HG02870 (cell line): ENCODE results near the gene SLFNL1.
A peak's percentile ranks its signal among the peaks of the same experiment; 100 is the strongest.

ENCODE experiments used
- ATAC-seq: cut with Tn5 transposase; IDR thresholded peaks from one replicate; pipeline ENCODE4 v1.9.1; 2021; ENCODE audit warnings: mild to moderate bottlenecking, moderate library complexity; ENCODE audit not compliant: unreplicated experiment

Gene SLFNL1

DNA sequence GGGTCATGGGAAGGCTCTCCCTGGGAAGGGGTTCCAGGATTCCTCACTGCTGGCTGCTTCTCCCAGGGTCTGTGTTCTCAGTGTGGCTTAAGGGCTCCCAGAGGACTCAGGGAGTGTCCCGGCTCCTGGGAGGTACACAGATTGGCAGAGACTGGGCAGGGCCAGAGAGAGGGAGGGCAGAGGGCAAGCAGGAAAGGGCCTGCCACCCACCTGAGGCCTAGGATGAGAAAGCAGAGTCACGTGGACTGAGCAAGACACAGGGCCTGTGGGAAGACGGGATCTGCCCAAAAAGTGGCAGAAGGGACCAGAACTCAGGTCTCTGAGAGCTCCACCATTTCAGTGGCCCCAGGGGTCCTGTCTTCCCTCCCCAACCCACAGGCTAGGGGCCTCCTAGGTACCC, 871 bp downstream of the SLFNL1 start:
- no peak for ATAC-seq

DNA sequence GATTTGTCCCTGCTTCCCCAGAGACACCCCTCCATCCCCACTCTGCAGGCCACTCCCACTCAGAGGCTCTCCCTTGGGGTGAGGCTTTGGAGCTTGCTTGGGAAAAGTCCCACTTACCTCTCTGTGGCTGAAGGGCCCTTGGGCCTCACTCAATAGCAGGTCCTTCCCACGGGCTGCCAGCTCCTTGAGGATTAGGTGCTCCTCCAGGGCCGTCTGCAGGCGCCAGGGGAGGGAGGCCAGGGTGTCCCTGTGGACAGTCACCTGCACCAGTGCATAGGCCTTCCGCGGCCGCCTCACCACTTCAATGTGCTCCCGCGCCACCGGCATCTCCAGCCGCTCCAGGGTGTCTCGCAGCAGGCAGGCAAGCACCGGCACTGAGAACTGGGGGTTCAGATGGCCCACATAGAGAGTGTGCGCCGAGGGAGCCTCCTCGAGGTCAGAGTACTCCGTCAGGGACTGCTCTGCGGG, 1.4 kb downstream of the SLFNL1 start:
- no peak for ATAC-seq

DNA sequence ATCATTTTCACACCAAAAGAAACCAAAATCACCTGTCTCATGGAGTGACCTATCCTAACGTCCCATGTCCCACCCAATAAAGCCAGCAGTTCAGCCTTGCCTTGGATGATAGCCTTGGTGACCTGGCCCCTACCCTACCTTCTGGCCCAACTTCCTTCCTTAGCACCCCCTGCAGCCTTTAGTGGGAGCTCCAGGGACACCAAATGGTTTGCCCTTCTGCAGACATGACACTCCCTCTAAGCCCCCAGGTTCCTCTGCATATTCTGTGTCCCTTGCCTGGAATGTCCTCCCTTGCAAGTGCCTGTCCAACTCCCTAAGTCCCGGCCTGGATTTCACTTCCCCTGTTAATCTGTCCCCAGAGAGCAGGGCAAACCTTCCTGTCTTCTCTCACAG, 2.2 kb downstream of the SLFNL1 start:
- ATAC-seq = no peak

- no peak for ATAC-seq
Observed at GRCh38 chr1:41018018-41018410, 3.5 kb downstream of the SLFNL1 start.

GRCh38 chr1:41017141-41018017, 4.1 kb downstream of the SLFNL1 start:
- ATAC-seq = no peak

DNA sequence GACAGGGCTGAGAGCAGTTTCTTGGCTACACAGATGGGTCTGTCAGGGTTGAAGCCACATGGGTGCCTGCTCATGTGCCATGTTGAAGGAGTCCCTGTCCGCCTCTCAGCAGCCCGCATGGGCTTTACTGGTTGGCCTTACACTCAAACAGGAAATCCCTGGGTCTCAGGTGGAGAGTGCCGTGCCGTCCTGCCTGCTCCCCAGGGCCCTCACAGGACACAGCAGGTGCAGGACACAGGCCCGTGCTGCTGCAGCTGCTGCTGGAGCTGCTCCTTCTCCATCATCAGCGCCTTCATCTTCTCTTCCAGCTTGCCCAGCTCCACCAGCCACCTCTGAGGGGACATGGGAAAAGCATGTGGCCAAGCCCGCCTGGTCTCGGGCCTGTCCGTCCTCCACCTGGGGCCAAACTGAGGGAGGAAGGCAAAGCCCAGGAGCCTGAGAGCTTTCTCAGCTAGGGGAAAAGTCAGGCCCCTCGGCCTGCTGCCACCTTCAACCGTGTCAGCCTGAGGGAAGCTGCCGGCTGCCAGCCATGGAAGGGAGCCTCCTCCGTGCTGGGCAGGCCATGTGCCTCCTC, 5.5 kb downstream of the SLFNL1 start:
- ATAC-seq = no peak

GRCh38 chr1:41015281-41015896, 6.1 kb downstream of the SLFNL1 start:
- no peak for ATAC-seq

DNA sequence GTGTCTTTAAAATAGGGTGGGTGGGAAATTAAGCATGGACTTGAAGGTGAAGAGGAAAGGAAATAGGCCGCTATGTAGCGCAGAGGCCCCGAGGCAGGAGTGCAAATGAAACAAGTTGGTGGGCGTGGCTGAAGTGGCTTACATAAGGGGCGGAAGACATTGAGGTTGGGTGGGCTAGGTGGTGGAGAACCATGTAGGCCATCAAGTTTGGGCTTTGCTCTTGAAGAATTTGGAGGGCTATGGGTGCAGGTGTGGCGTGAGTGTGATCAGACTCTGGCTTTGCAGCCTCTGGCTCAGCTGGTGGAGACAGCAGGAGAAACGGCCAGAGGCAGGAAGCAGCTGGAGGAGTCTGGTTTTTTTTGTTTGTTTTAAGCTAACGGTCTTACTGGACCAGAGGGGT, 6.7 kb downstream of the SLFNL1 start:
- no peak for ATAC-seq

DNA sequence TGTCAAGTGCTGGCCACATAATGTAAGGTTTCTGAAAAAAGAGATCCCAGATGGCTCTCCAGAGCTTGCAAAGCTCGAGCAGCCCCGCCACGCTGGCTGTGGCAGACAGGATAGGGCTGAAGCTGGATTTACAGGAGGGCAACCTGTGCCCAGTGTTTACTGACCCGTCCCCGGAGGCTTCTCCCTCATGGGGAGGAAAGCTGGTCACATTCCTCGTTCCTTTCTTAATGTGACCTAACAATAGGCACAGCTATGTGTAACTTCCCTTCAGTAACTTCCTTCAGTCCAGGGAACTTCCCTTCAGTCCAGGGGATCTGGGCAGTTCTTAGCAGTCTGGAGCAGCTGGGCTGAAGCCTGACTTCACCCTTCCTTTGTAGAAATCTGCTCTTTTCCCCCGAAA, 7.7 kb downstream of the SLFNL1 start:
- no peak for ATAC-seq

GRCh38 chr1:41013024-41013423, 8.5 kb downstream of the SLFNL1 start:
- ATAC-seq = no peak

DNA sequence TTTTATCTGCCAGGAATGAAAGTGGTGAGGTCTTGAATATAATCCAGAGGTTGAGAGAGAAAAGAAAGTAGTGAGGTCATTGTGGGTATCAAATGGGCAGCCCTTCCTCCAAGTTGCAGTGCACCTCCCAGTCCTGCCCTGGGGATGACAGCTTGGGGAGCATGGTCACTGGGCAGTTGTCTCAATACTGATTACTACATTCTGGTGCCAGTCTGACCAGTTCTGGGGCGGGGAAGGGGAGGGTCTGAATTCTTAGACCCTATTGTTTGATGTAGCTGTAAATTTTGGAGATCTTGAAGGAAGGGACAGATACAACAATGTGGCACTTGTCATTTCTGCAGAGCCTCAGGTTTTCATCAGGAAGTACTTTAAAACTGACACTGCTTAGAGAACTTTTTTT, 11.2 kb downstream of the SLFNL1 start:
- no peak for ATAC-seq

DNA sequence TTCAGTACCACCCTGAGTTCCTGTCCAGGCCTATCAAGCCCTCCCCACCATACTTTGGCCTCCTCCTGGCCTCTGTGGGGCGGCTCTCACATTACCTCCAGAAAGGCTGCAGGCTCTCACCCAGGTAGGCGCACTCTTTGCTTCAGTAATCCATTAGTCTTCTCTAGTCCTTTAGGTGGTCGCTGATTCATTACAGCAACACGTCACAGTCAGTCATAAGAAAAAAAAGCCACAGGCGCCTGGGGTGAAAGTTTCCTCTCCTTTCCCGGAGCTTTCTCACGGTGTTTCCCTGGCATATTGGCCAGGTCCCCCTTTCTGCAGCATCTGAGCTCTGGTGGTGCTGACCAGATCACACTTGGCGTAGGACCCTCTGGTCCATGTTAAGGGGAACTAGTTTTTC, 12.1 kb downstream of the SLFNL1 start:
- ATAC-seq = no peak

GRCh38 chr1:41006942-41007865, 14.3 kb downstream of the SLFNL1 start:
- ATAC-seq = no peak

- no peak for ATAC-seq
Observed at GRCh38 chr1:41005876-41006275, 15.6 kb downstream of the SLFNL1 start.

DNA sequence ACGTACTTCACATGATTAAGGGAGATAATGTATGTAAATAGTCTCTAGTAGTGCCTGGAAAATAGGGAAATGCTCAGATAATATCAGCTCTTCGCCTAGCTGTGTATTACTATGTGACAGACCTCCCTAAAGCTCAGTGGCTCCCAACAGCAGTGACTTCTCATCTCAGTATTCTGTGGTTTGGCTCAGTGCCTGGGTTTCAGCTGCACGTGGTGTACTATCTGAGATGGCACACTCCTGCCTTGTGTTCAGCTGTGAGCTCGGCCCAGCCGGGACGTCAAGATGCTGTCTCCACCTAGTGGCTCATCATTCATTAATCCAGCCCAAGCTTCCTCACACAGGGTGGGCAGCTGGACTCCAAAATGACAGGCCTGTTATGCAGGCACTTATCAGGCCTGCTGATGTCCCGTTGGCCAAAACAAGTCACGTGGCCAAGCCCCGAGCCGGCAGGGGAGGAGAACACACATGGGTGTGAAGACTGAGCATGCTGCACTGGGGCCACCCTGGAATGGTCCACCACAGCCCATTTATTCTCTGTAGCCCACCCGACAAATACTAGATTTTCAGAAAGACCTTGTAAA, 17.8 kb downstream of the SLFNL1 start:
- ATAC-seq = peak; percentile 97

- no peak for ATAC-seq
Observed at GRCh38 chr1:41003127-41003639, 18.3 kb downstream of the SLFNL1 start.

GRCh38 chr1:40998668-40999067, 22.9 kb downstream of the SLFNL1 start:
- ATAC-seq = no peak

- no peak for ATAC-seq
Observed at GRCh38 chr1:40997096-40997495, 24.4 kb downstream of the SLFNL1 start.

DNA sequence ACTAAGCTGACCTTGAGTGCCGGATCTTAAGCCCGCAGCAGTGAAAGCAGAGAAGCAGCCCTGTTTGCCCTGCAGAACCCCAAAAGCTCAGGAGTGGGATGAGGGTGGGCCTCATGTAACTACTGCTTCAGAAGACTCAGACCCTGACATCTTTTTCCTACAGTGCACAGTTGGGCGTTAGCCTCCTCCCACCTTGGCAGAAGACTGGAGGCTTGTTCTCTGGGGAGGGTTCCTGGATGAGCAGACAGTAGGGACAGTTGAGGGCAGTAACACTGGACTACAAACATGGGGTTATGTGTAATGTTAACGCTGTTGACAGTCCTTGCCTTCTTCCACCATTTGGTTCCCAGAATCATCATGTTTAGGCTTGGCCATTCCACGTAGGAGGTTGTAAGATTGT, 32.5 kb downstream of the SLFNL1 start:
- no peak for ATAC-seq

DNA sequence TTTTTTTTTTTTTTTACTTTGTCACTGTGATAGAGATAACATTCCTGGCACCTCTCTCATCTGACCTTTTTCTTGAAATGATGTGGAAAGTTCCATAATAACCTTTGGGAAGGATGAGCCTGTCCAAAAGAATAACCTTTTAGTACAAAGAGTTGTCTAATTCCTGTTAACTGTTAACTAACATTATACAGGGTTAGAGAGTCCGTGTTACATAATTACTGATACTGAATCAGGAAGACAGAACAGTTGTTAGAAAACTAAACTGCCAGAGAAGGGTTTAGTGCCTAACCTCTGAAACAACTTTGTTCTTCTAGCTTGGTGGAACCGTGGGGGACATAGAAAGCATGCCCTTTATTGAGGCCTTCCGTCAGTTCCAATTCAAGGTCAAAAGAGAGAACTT, 33.2 kb downstream of the SLFNL1 start:
- no peak for ATAC-seq
